GM13977 (cell line): ENCODE results near the gene SEC24D.
"Not testable (repeated sequence)": the region's sequence is repeated elsewhere in the genome, so short reads cannot be mapped to it uniquely, and the experiment has no call there.

Experiments used
- DNase-seq: peaks from one replicate; pipeline ENCODE4 v3.0.0; 2012; ENCODE audit warnings: low spot score
- CTCF ChIP-seq: IDR thresholded peaks from 2 replicates; pipeline ENCODE4 v1.5.1; 2012; ENCODE audit warnings: mild to moderate bottlenecking, control low read depth; ENCODE audit not compliant: insufficient read depth; ENCODE audit errors: extremely low read depth, missing control alignments
- in situ Hi-C: fragments of 300-500 bp; cut with MboI; formaldehyde crosslinking; loops from one replicate; pipeline ENCODE4 v1.12.0; 2022; ENCODE audit warnings: low sequenced_read_pairs, low pct_unique_long_range_greater_than_20kb, mixed read lengths, inconsistent platforms; ENCODE audit not compliant: unreplicated experiment

Gene SEC24D

GRCh38 chr4:118801895-118802575 lies 33.9 kb downstream of the SEC24D start:
- no peak for DNase-seq
- no peak for TF ChIP-seq CTCF
- in situ Hi-C loops: no loop called here

- in situ Hi-C loops: no loop called here
- no peak for TF ChIP-seq CTCF
- no peak for DNase-seq
Observed at GRCh38 chr4:118799231-118799942, 36.5 kb downstream of the SEC24D start.

- no peak for DNase-seq
- in situ Hi-C loops: no loop called here
- TF ChIP-seq CTCF: no peak
Observed at GRCh38 chr4:118798658-118799057, 37.3 kb downstream of the SEC24D start.

- in situ Hi-C loops: no loop called here
- TF ChIP-seq CTCF: no peak
Observed at GRCh38 chr4:118797558-118798142, 38.3 kb downstream of the SEC24D start.

GRCh38 chr4:118791690-118792446 lies 44.1 kb downstream of the SEC24D start:
- DNase-seq, in situ Hi-C loops: not testable (repeated sequence)

More at GRCh38 chr4:118797558-118798142, 38.3 kb downstream of the SEC24D start:
- no peak for DNase-seq

- in situ Hi-C loops: no loop called here
- DNase-seq: no peak
- TF ChIP-seq CTCF: no peak
Observed at GRCh38 chr4:118790544-118790943, 45.4 kb downstream of the SEC24D start.
